Mesenteric fat pad (tissue), 1 donor: Measurements from ENCODE around the gene DCX. TPM values are rescaled to one million over a fixed set of nuclear protein-coding genes. Genes with fewer than 3 reads are reported as not detected.

ENCODE experiments used
- DNase-seq: peaks from one replicate; pipeline ENCODE4 v3.0.0-alpha.2; 2020; ENCODE audit warnings: low spot score
- long read RNA-seq: library from polyadenylated mRNA; unstranded; transcript quantifications from one replicate; pipeline ENCODE4 v2.0.0, GENCODE V29; 2020
- total RNA-seq: library from RNA; stranded (reverse); fragmentation: NEBNext Ultra II Directional; extraction: Animal tissue kit (Norgen Biotek cat#: 25700); gene quantifications from one replicate; pipeline ENCODE4 v1.2.1, GENCODE V29; 2021
- donor health status: DM: yes; HTN: yes; CAD: no.

DCX gene
- not detected for total RNA-seq
- long read RNA-seq, result 0 reads

- DNase-seq, result no peak
These were observed at the start of gene DCX for GRCh38 chrX:111411983-111412382. DCX (minus strand) TSS chrX:111412192; CDS start chrX:111410398, 1,794 bp downstream.

GRCh38 chrX:111460607-111461006 lies 48.6 kb upstream of the DCX start:
- no peak for DNase-seq

DNA sequence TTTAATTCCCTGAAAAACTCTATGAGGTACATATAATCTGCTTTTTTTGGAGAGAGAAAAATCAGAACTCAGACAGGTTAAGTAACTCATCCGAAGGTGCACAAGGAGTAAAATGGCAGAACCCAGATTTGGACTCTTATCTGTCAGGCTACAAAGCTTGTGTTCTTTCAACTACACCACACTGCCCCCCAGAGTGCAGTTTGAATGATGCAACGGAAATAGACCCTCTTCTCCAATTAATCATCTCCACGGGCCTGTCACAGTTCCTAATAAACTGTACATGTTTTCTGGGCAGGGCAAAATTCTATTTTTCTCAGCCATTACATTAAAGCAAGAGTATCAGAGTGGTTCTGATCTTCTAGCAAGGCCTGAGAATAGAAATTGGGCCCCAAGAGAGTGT lies 35.3 kb upstream of the DCX start:
- DNase-seq, result no peak

DNA sequence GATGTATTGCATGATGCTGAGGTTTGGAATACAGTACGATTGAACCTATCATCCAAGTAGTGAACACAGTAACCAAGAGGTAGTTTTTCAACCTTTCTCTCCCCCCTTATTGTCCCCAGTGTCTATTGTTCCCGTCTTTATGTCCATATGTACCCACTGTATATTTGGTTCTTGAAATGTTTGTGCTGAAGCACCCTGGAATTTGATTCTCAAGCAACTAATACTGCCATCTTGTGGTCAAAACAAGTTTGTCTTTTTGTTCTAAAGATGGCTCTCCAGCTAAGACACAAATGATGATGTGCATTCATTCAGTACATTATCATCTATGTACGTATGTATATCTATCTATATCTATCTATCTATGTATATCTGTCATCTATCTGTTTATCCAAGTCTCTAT lies 33.5 kb upstream of the DCX start:
- no peak for DNase-seq

DNA sequence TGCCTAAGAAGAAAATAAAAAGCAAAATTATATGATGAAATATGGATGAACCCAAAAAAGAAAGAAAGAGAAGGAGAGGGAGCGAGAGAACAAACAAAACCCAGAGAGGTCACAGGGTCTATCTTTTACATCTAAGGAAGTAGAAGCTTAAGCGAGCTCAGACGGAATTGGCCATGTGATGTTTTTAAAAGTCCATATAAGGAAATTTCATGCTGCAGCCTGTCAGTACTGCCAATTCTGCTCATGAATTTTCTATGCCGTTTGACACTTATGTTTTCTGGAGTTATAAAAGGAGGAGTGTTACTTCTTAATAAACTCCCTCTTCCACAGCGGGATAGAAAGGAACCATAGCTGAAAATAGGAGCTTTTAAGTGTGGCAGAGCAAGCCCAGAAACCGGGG lies 32.9 kb upstream of the DCX start:
- no peak for DNase-seq

DNA sequence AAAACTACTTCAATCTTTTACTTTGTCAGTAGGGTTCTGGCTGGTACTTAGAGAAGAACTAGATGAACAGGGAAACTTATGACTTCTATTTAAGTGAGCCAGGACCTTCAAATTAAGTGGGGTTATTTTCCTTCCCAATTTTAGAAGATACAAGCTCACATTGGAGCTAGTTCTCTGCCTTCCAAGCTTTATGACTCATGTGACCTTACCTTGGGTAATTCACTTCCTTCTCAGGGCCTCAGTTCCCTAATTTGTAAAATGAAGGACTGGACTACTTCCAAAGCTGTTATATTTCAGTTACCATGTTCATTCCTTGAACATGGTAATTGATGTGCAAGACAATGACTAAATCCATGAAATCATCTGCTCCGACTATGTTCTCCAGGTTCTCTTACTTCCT lies 32.0 kb upstream of the DCX start:
- no peak for DNase-seq

GRCh38 chrX:111442791-111443190 lies 30.8 kb upstream of the DCX start:
- DNase-seq, result no peak

GRCh38 chrX:111435469-111435868 lies 23.5 kb upstream of the DCX start:
- DNase-seq, result no peak

GRCh38 chrX:111431001-111431400 lies 19.0 kb upstream of the DCX start:
- no peak for DNase-seq

DNA sequence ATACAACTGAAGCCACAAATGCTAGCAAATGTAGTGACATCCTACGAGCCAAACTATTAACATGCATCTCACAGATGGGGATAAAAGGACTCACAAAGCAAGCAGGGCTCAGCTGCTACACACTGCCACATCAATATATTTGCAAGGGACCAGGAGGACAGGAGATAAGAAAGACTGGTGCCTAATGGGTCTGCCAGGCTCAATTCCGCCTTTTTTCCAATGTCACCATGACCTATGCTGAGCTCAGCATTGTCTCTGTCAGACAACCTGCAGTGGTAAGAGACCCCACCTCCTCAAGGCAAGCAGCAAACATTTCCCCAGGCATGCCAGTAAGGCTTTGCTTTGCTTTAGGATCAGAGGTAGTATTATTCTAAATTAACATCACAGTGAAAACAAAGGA lies 435 bp downstream of the DCX start:
- no peak for DNase-seq

DNA sequence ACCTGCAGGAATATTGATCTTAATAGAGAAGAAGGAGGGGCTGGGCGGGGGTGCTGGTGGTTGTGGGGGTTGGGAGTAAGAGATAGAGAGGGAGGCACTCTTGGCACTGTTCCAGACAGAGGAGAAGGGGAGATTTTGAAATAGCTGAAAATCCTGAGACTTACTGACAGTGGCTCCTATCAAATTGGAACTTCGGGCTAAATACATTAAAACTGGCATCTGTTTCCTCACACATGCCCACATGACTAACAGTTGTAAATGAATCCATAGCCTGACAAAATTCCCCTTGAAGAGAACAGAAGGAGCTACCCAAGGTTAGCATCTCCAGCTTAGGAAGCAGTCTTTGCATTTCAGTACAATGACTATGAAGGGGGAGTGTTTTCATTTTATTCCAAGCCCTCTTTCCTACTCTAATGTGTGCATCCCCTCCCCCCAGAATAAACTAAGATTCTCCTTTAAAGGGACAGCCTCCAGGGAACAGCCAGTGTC lies 1.4 kb downstream of the DCX start:
- no peak for DNase-seq

GRCh38 chrX:111409326-111409725 lies 2.7 kb downstream of the DCX start:
- DNase-seq, result no peak

- DNase-seq, result no peak
These were observed 4.0 kb downstream of the DCX start for GRCh38 chrX:111407948-111408347.

DNA sequence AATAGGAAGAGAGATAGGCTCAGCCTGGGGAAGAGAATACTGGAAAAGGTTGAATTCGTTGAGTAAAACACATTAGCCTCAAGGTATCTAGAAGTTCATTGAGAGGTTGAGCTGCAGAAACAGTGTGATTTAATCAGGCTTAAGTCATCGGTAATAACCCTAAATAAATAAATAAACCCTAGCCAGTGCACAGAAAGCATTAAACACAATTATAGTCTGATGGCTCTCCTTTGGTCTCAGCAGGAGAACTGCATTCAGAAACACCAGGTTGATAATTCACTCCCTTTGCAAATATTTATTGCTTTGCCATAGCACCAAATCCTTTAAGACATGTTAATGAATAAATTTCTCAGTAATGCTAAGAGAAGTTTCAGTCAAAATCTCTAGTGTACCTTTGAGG lies 9.6 kb downstream of the DCX start:
- DNase-seq, result no peak

DNA sequence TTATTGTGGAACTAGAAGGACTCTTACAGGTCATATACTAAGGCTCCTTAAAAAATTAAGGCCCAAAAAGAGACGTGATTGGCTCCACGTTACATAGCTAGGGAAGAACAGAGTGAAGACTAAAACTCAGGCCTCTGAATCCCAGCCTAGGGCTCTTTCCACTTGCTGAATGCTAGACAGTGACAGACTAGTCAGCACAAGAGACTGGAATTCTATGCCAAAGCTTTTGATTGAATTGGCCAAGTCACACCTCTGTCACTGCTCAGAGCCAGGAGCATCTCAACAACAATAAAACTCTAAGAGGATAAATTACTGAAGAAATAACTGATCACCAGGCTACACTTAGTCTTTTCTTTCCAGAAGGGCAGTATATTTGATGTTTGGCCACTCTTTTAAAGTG lies 16.8 kb downstream of the DCX start:
- no peak for DNase-seq

- no peak for DNase-seq
These were observed 17.4 kb downstream of the DCX start for GRCh38 chrX:111394569-111394968.

DNA sequence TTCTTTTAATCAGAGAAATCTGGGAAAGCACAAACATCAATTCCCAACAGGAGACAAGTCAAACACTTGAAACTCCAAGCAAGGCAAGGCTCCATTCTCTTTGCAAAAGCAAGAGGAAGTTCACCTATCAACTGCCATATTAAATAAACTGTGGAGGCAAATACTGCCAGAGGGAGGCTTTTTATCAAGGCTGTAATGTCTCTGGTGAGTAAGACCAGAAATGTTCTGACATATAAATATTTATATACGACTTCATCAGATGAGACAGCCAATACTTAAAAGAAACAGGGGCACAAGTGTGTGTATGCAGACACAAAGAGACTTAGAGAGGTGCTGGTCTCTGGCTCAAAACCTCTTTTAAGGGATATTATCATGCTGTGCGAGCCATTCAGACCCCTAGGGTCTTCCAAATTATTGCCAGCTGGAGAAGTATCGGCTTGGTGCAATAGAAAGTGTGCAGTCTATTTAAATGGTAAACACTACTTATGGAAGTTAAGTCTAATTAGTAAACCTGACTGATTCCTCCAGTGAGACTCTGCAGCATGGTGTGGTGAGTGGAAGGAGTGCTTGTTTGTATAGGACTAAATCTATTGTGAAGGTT lies 24.4 kb downstream of the DCX start:
- no peak for DNase-seq

- no peak for DNase-seq
These were observed 25.3 kb downstream of the DCX start for GRCh38 chrX:111386615-111387233.

DNA sequence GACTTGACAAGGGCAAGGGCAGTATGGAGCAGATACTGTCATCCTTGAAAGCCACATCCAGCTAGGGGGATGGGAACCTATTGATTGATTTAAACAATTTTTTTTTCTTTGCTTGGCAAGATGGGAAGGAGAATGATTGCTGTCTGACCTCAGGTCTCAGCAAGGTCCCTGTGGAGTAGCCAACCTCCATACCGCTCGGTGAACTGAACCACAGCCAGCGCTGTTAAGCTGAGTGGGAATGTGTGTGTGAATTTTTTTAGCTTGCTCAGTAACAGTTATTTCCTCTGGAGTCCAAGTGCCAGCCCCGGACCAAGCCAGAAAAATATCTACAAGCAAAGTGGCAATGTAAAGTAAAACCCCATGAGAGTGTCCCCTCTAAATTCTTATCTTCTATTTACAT lies 25.9 kb downstream of the DCX start:
- DNase-seq, result no peak

DNA sequence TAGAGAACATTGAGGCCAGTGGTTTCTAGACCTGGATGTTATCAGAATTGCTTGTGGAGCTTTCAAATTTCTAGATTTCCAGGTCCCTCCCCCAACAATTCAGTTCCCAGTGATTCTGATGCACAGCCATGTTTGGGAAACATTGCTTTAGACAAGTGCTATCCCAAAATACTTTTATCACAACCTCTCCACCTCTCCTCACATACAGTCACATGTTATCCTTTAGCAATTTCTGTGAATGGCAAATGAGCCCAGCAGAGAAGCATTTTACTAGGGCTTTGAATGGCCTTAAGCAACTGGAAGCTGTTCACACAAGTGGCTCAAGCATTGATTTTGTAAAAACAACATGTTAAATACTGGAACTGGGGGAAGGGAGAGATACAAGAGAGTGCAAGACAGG lies 29.7 kb downstream of the DCX start:
- no peak for DNase-seq

DNA sequence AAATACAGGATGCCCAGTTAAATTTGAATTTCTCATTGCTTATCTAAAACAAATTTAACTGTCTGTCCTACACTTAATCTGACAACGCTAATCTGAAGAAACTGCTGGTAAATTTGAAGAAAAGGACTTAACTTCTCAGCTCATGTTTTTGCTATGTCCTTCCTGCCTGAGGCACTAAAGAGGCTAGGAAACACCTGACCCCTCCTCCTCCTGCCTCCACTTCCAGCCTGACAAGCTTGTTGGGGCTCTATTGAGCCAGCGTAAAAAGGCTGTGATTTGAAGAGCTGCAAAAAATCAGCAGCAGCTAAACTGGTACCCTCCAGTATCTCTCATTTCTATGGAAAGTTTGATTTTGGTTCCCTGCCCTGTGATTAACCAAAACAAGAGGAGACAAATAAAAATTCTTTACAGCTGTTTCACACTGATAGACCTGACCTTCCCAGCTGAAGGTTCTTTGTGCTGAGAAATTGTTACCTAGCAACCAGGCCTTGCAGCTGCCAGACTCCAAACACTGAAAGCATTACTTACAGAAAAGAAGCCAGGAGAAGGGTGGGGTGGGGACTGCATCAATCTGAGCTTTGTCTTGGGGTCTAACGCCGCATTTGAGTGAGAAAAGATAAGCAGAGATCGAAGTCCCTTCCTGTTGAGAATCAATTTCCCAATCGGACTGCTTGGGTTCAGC lies 35.0 kb downstream of the DCX start:
- DNase-seq, result no peak

DNA sequence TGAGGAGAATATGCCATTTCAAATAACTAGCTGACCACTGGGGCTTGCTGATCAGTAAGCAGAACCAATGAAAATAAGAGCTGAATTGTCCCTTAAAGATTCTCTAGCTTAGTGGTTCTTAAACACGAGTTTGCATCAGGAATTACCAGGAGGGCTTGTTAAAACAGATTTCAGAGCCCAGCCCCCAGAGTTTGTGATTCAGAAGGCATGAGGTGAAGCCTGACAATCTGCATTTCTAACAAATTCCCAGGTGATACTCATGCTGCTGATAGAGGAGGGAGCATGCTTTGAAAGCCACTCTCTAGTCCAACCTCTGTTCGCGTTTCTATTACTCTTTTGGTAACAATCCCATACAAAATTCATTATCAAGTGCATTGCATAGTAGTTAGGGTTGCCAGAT lies 35.5 kb downstream of the DCX start:
- no peak for DNase-seq

- DNase-seq, result no peak
These were observed 36.2 kb downstream of the DCX start for GRCh38 chrX:111375747-111376146.
